Liver (tissue), 9 donors: Measurements from ENCODE around the gene KRTAP10-5. TPM values are rescaled to one million over a fixed set of nuclear protein-coding genes. Genes with fewer than 3 reads are reported as not detected.
A peak's percentile ranks its signal among the peaks of the same experiment; 100 is the strongest.

Experiments
- DNase-seq: peaks from one replicate; pipeline ENCODE4 v3.0.0-alpha.2; 2017; ENCODE audit warnings: low spot score
- H3K27ac ChIP-seq, 2 donors: one replicate each; pipeline ENCODE4 v1.7.0; 2013; ENCODE audit warnings: inconsistent platforms in 2 of 2, low read length in 2 of 2, control low read depth in 1 of 2, low read depth in 1 of 2, mild to moderate bottlenecking in 1 of 2
- H3K27me3 ChIP-seq, 4 donors: one replicate each; pipeline versions ENCODE4 v1.6.1 to v1.7.0; 2013; ENCODE audit warnings: low read length in 3 of 4, inconsistent platforms in 1 of 4, mild to moderate bottlenecking in 1 of 4, moderate library complexity in 1 of 4; ENCODE audit not compliant: control insufficient read depth in 4 of 4, insufficient read depth in 4 of 4
- H3K36me3 ChIP-seq, 4 donors: one replicate each; pipeline versions ENCODE4 v1.6.1 to v1.7.0; 2013; ENCODE audit warnings: low read length in 3 of 4, mild to moderate bottlenecking in 3 of 4, low read depth in 1 of 4, moderate library complexity in 1 of 4; ENCODE audit not compliant: control insufficient read depth in 4 of 4, insufficient read depth in 3 of 4
- H3K4me1 ChIP-seq, 4 donors: one replicate each; pipeline versions ENCODE4 v1.6.1 to v1.7.0; 2013; ENCODE audit warnings: low read length in 3 of 4, mild to moderate bottlenecking in 3 of 4, moderate library complexity in 1 of 4; ENCODE audit not compliant: control insufficient read depth in 4 of 4, insufficient read depth in 4 of 4
- H3K4me3 ChIP-seq, 3 donors: one replicate each; pipeline versions ENCODE4 v1.6.1 to v1.7.0; 2013; ENCODE audit warnings: low read length in 3 of 3, control low read depth in 1 of 3, low read depth in 1 of 3, mild to moderate bottlenecking in 1 of 3
- H3K9ac ChIP-seq, 2 donors: one replicate each; pipeline ENCODE4 v1.7.0; 2013; ENCODE audit warnings: low read length in 2 of 2, mild to moderate bottlenecking in 2 of 2, moderate library complexity in 2 of 2, control low read depth in 1 of 2, low read depth in 1 of 2
- H3K9me3 ChIP-seq, 4 donors: one replicate each; pipeline versions ENCODE4 v1.6.1 to v1.7.0; 2013; ENCODE audit warnings: low read length in 3 of 4; ENCODE audit not compliant: control insufficient read depth in 4 of 4
- FOXA1 ChIP-seq: IDR thresholded peaks from 2 replicates; pipeline ENCODE4 v1.6.1; 2016; ENCODE audit warnings: antibody characterized with exemption
- FOXA2 ChIP-seq: IDR thresholded peaks from 2 replicates; pipeline ENCODE4 v1.6.1; 2016; ENCODE audit warnings: antibody characterized with exemption
- GABPA ChIP-seq, 2 donors: IDR thresholded peaks in 1 of 2; conservative IDR thresholded peaks in 1 of 2; 2 replicates each; pipeline ENCODE4 v1.6.1; 2016; ENCODE audit warnings: antibody characterized with exemption in 2 of 2, mild to moderate bottlenecking in 1 of 2, moderate library complexity in 1 of 2
- HNF4G ChIP-seq: IDR thresholded peaks from 2 replicates; pipeline ENCODE4 v1.6.1; 2016; ENCODE audit warnings: antibody characterized with exemption
- JUND ChIP-seq, 2 donors: IDR thresholded peaks; 2 replicates each; pipeline ENCODE4 v1.6.1; 2016; ENCODE audit warnings: antibody characterized with exemption in 2 of 2
- NR2F2 ChIP-seq: IDR thresholded peaks from 2 replicates; pipeline ENCODE4 v1.6.1; 2016; ENCODE audit warnings: antibody characterized with exemption
- RAD21 ChIP-seq, 2 donors: IDR thresholded peaks; 2 replicates each; pipeline ENCODE4 v1.6.1; 2016; ENCODE audit warnings: antibody characterized with exemption in 2 of 2, mild to moderate bottlenecking in 2 of 2
- RXRA ChIP-seq, 2 donors: IDR thresholded peaks; 2 replicates each; pipeline ENCODE4 v1.6.1; 2017 to 2018; ENCODE audit warnings: antibody characterized with exemption in 2 of 2, mild to moderate bottlenecking in 1 of 2
- SP1 ChIP-seq: IDR thresholded peaks from 2 replicates; pipeline ENCODE4 v1.6.1; 2018; ENCODE audit warnings: antibody characterized with exemption, mild to moderate bottlenecking
- TAF1 ChIP-seq: conservative IDR thresholded peaks from 2 replicates; pipeline ENCODE4 v1.6.1; 2016; ENCODE audit warnings: antibody characterized with exemption, mild to moderate bottlenecking
- YY1 ChIP-seq: IDR thresholded peaks from 2 replicates; pipeline ENCODE4 v1.6.1; 2016; ENCODE audit warnings: antibody characterized with exemption, mild to moderate bottlenecking
- WGBS: extraction: QIAGEN DNeasy Blood & Tissue Kit; methylation state at CpG from one replicate; pipeline ENCODE4 v1.1.7; 2013; 5-methylcytosine and 5-hydroxymethylcytosine counted together
- polyA plus RNA-seq, 2 donors: library from polyadenylated mRNA; stranded (reverse) in 1 of 2; unstranded in 1 of 2; fragments of 200-250 nt in 1 of 2; fragments of >200 nt in 1 of 2; fragmentation: Nextera tagmentation in 1 of 2; extraction: Ambion mirVana in 1 of 2; gene quantifications; one replicate each; pipeline versions ENCODE4 v1.2.1 to v1.2.3, GENCODE V29; 2013 to 2015
- total RNA-seq, 2 donors: library from RNA; depleted of rRNA; stranded (reverse); fragments of >200 nt; gene quantifications; one replicate each; pipeline ENCODE4 v1.2.3, GENCODE V29; 2014
- TF ChIP-seq, protein P1 (sequence below): fragments of 150-350 bp; IDR thresholded peaks from 2 replicates; pipeline ENCODE4 v1.5.1; 2017; ENCODE audit warnings: improper control_type of control experiment, low read depth, low read length; ENCODE audit not compliant: missing input control
- TF ChIP-seq, protein P2 (sequence below): IDR thresholded peaks from 2 replicates; pipeline ENCODE4 v1.6.1; 2016; ENCODE audit warnings: antibody characterized with exemption, mild to moderate bottlenecking
- TF ChIP-seq, protein P3 (sequence below): IDR thresholded peaks from 2 replicates; pipeline ENCODE4 v1.6.1; 2016; ENCODE audit warnings: antibody characterized with exemption
- donor health status: healthy.
- donor health status: healthy.
- donor health status: healthy.
- donor health status: healthy.
- donor health status: healthy.

Gene KRTAP10-5
- total and polyA plus RNA-seq, 4 donors = not detected

DNA sequence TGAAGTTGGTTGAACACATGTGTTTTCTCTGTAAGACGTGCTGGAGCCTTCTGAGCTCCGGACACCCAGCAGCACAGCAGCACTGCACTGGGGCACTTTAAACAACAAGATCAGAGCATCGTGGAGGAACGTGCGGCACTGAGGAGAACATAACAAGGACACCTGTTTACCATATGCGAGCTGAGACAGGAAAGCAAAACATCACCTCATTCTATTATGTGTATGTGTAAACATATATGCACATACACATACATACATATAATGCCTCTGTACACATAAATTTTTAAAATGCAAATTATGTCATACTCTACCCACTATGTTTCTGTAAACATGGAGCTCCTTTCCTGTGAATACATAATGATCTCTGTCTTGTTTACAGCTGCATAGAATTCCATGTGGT, 15.1 kb upstream of the KRTAP10-5 start:
- TF ChIP-seq NR2F2 (no peak), SP1 (no peak), FOXA1 (no peak), TAF1 (no peak), JUND (IDR thresholded peaks at IDR 0.05) (no peak)
- TF ChIP-seq, protein P1, sequence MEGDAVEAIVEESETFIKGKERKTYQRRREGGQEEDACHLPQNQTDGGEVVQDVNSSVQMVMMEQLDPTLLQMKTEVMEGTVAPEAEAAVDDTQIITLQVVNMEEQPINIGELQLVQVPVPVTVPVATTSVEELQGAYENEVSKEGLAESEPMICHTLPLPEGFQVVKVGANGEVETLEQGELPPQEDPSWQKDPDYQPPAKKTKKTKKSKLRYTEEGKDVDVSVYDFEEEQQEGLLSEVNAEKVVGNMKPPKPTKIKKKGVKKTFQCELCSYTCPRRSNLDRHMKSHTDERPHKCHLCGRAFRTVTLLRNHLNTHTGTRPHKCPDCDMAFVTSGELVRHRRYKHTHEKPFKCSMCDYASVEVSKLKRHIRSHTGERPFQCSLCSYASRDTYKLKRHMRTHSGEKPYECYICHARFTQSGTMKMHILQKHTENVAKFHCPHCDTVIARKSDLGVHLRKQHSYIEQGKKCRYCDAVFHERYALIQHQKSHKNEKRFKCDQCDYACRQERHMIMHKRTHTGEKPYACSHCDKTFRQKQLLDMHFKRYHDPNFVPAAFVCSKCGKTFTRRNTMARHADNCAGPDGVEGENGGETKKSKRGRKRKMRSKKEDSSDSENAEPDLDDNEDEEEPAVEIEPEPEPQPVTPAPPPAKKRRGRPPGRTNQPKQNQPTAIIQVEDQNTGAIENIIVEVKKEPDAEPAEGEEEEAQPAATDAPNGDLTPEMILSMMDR = no peak
- Histone ChIP-seq H3K4me1 (peaks cover 1 to 27% (median 16%) of the 10 kb centered on the region in 4 donors), H3K27me3 (no peaks in the 10 kb centered on the region), H3K9ac (no peak overlapping the region), H3K36me3 (no peaks in the 10 kb centered on the region), H3K4me3 (no peak overlapping the region), H3K9me3 (no peaks in the 10 kb centered on the region), H3K27ac (no peak overlapping the region)
- WGBS = 92% methylated on average over 6 of the region's 6 CpGs
- DNase-seq = no peak

DNA sequence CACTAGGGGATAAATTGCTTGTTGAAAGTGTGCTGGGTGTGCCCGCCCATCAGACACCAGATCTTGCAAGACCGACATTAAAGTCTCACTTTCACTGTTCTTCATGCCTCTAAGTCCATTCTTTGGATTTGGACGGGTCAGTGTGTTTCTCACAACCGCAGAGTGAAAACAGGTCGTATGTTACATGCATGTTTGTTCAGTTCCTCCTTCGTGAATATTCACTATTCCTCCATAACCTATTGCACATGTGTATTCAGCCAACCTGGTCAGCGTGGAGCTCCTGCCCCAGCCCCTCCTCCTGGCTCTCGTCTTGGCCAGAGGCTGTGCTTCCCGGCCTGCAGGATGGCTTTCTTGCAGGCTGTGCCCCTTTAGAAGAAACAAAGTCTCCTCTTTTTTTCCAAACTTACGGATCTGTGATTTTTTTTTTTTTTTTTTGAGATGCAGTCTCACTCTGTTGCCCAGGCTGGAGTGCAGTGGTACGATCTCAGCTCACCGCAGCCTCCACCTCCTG, 14.1 kb upstream of the KRTAP10-5 start:
- no peak for DNase-seq
- peaks cover 1 to 27% (median 16%) of the 10 kb centered on the region in 4 donors for H3K4me1 ChIP-seq
- H3K27ac ChIP-seq = no peak overlapping the region
- WGBS = 81% methylated on average over 12 of the region's 12 CpGs
- H3K27me3 ChIP-seq = no peaks in the 10 kb centered on the region
- no peaks in the 10 kb centered on the region for H3K9me3 ChIP-seq
- H3K9ac ChIP-seq = no peak overlapping the region
- H3K36me3 ChIP-seq = no peaks in the 10 kb centered on the region
- TF ChIP-seq, protein P2, sequence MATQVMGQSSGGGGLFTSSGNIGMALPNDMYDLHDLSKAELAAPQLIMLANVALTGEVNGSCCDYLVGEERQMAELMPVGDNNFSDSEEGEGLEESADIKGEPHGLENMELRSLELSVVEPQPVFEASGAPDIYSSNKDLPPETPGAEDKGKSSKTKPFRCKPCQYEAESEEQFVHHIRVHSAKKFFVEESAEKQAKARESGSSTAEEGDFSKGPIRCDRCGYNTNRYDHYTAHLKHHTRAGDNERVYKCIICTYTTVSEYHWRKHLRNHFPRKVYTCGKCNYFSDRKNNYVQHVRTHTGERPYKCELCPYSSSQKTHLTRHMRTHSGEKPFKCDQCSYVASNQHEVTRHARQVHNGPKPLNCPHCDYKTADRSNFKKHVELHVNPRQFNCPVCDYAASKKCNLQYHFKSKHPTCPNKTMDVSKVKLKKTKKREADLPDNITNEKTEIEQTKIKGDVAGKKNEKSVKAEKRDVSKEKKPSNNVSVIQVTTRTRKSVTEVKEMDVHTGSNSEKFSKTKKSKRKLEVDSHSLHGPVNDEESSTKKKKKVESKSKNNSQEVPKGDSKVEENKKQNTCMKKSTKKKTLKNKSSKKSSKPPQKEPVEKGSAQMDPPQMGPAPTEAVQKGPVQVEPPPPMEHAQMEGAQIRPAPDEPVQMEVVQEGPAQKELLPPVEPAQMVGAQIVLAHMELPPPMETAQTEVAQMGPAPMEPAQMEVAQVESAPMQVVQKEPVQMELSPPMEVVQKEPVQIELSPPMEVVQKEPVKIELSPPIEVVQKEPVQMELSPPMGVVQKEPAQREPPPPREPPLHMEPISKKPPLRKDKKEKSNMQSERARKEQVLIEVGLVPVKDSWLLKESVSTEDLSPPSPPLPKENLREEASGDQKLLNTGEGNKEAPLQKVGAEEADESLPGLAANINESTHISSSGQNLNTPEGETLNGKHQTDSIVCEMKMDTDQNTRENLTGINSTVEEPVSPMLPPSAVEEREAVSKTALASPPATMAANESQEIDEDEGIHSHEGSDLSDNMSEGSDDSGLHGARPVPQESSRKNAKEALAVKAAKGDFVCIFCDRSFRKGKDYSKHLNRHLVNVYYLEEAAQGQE = no peak
- TF ChIP-seq GABPA (IDR thresholded peaks at IDR 0.05 in 1 of 2, conservative IDR thresholded peaks at IDR 0.05 in 1 of 2) (no peak), RAD21 (IDR thresholded peaks at IDR 0.05) (no peak), FOXA2 (no peak), YY1 (no peak), SP1 (no peak), RXRA (IDR thresholded peaks at IDR 0.05) (no peak), NR2F2 (no peak), FOXA1 (no peak)
- no peak overlapping the region for H3K4me3 ChIP-seq

DNA sequence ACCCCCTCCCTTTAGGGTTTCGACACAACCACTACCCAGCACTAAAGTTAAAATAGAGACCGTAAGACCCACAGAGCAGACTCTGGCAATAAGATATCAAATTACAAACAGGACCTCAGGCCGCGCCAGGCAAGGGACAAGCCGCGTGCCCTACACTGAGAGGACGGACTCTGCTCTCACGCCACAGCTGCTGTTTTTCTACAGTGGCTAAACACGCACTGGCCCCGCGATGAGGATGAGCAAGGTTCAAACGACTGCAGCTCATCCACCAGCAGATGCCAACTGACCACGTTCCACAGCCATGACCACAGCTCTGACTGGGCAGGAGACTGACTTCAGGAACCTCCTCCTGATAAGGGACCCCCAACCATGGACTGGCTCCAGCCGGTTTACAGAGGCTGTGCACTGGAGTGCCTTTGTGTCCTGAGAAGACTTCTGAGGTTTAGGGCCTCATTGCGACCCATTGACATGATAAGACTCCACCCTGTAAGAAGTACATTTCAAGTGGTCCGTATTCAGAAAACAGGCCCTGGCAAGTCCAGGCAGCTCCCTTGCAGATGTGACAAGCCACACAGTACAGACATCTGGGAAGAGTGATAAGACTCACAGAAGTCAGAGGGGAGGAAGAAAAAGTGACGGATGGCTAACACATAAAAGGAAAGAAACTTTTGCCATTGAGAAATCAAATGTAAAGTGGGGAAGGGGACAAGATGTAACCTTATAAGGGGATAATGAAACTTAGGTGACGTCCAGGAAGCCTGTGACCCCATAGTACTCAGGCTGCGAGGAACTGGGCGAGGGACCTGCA, 13.4 kb upstream of the KRTAP10-5 start:
- H3K27ac ChIP-seq = peak overlapping the region; percentile 55 to 65
- no peaks in the 10 kb centered on the region for H3K27me3 ChIP-seq
- no peaks in the 10 kb centered on the region for H3K9me3 ChIP-seq
- H3K4me3 ChIP-seq = no peak overlapping the region
- H3K36me3 ChIP-seq = no peaks in the 10 kb centered on the region
- H3K4me1 ChIP-seq = peaks cover 1 to 27% (median 16%) of the 10 kb centered on the region in 4 donors
- WGBS = 35% methylated on average over 20 of the region's 20 CpGs
- DNase-seq = peak; percentile 59
- no peak overlapping the region for H3K9ac ChIP-seq
- TF ChIP-seq, protein P3, sequence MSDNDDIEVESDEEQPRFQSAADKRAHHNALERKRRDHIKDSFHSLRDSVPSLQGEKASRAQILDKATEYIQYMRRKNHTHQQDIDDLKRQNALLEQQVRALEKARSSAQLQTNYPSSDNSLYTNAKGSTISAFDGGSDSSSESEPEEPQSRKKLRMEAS = no peak
- TF ChIP-seq, protein P2 = peak; percentile 37
- peak; percentile 40 to 75 for TF ChIP-seq RXRA (IDR thresholded peaks at IDR 0.05)
- peak; percentile 66 for TF ChIP-seq HNF4G
- peak; percentile 41 for TF ChIP-seq YY1
- TF ChIP-seq RAD21 (IDR thresholded peaks at IDR 0.05) = peak in 1 of 2 donors; percentile 36
- TF ChIP-seq, protein P1 = no peak
- peak; percentile 86 for TF ChIP-seq SP1
- peak in 1 of 2 donors; percentile 54 for TF ChIP-seq JUND (IDR thresholded peaks at IDR 0.05)
